ENCODE results near the gene ATP9B. TPM values are rescaled to one million over a fixed set of nuclear protein-coding genes. Genes with fewer than 3 reads are reported as not detected.

Gene ATP9B
- total and polyA plus RNA-seq, 9 donors: 19.9 to 72.1 (median 43.2) TPM

DNA sequence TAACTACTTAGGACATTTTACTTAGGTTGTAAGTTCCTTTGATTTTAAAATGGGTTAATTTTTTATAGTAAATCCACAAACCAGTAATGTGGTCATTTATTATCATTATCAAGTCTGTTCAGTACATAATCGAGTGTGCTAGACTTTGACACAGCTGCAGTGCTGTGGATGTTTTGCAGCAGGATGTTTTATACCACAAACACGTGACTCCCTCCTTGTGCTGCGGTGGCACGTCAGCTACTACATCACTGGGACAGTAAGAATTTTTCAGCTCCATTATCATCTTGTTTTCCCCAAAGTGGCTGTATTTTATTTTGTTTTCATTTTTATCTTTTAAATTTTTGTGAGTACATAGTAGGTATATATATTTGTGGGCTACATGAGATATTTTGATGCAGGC, 70.0 kb downstream of the ATP9B start:
- Histone ChIP-seq H3K27ac (no peak overlapping the region), H3K4me1 (ENCODE audit: insufficient read depth) (no peaks in the 10 kb centered on the region), H3K27me3 (no peaks in the 10 kb centered on the region), H3K4me3 (no peak overlapping the region), H3K9me3 (no peaks in the 10 kb centered on the region), H3K36me3 (no peaks in the 10 kb centered on the region)
- intact Hi-C loops (cut with DNase I): no loop called here
- DNase-seq: no peak
- TF ChIP-seq, protein P1, sequence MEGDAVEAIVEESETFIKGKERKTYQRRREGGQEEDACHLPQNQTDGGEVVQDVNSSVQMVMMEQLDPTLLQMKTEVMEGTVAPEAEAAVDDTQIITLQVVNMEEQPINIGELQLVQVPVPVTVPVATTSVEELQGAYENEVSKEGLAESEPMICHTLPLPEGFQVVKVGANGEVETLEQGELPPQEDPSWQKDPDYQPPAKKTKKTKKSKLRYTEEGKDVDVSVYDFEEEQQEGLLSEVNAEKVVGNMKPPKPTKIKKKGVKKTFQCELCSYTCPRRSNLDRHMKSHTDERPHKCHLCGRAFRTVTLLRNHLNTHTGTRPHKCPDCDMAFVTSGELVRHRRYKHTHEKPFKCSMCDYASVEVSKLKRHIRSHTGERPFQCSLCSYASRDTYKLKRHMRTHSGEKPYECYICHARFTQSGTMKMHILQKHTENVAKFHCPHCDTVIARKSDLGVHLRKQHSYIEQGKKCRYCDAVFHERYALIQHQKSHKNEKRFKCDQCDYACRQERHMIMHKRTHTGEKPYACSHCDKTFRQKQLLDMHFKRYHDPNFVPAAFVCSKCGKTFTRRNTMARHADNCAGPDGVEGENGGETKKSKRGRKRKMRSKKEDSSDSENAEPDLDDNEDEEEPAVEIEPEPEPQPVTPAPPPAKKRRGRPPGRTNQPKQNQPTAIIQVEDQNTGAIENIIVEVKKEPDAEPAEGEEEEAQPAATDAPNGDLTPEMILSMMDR (IDR thresholded peaks at IDR 0.05): no peak
- TF ChIP-seq EP300 (IDR thresholded peaks at IDR 0.05) (no peak), POLR2A (IDR thresholded peaks at IDR 0.05) (no peak)
- WGBS, 3 donors: 40 to 62% (median 42%) methylated on average over 4 of the region's 4 CpGs

DNA sequence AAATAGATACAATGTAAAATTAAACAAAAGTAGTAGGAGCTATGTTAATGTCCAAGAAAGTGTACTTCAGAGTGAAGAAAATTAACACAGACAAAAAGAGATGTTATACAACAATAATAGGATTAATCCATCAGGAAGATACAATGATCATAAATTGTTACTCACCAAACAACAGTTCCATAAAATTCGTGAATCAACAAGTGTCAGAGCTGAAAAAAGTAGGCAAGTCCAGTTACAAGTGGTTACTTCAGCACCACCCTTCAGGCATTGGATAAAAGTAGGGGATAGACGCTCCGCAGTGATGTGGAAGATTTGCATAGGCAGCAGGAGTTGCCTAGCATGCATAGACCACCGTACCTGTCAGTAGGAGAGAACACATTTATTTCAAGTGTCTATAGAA, 77.8 kb downstream of the ATP9B start:
- H3K4me1 ChIP-seq (ENCODE audit: insufficient read depth): no peaks in the 10 kb centered on the region
- no peak overlapping the region for H3K27ac ChIP-seq
- intact Hi-C loops (cut with DNase I): no loop called here
- H3K27me3 ChIP-seq: no peaks in the 10 kb centered on the region
- DNase-seq: no peak
- 95 to 98% (median 96%) methylated on average over 4 of the region's 4 CpGs for WGBS, 3 donors
- no peaks in the 10 kb centered on the region for H3K36me3 ChIP-seq
- no peaks in the 10 kb centered on the region for H3K9me3 ChIP-seq
- TF ChIP-seq POLR2A (IDR thresholded peaks at IDR 0.05): no peak
- TF ChIP-seq, protein P1 (IDR thresholded peaks at IDR 0.05): no peak
- TF ChIP-seq EP300 (IDR thresholded peaks at IDR 0.05): no peak
- no peak overlapping the region for H3K4me3 ChIP-seq

DNA sequence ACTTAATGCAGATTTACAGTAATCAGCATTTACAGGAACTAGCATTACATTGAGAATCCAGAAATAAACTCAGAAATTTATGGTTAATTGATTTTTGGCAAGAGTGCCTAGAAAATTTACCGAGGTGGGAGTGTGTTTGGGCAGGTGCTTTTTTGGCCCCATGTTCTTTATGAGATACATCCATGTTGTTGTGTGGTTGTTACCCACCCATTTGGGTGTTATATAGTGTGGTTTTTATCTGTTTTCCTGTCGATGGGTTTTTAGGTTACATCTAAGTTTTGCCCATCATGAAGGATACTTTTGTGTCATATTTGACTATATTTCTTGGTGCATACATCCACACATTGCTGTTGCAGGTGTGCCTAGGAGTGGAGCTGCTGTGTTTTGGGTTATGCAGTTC, 82.0 kb downstream of the ATP9B start:
- TF ChIP-seq EP300 (IDR thresholded peaks at IDR 0.05) (no peak), POLR2A (IDR thresholded peaks at IDR 0.05) (no peak)
- TF ChIP-seq, protein P1 (IDR thresholded peaks at IDR 0.05): no peak
- no peaks in the 10 kb centered on the region for H3K36me3 ChIP-seq

DNA sequence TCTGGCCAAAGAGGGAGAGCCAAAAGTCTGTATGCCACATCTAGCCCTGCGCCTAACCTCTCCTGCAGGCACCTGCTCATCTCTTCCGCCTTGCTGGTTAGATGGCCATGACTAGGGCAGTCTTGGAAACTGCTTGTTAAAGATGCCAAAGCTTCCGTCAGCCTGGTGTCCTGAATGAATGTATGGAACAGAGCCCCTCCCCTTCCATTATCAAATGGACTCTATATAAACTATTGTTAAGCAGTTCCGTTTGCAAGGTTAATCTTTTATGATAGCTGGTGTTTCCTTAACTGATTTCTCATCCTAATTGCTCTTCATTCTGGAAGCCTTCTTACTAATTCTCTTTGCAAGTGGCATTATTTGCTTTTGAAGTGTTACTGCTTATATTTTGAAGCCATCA, 87.1 kb downstream of the ATP9B start:
- intact Hi-C loops (cut with DNase I): no loop called here
- H3K27me3 ChIP-seq: no peaks in the 10 kb centered on the region
- WGBS, 3 donors: 90 to 96% (median 95%) methylated on average over 4 of the region's 4 CpGs
- no peak for TF ChIP-seq EP300 (IDR thresholded peaks at IDR 0.05)
- TF ChIP-seq, protein P1 (IDR thresholded peaks at IDR 0.05): no peak
- no peak for TF ChIP-seq POLR2A (IDR thresholded peaks at IDR 0.05)
- no peak overlapping the region for H3K4me3 ChIP-seq
- no peaks in the 10 kb centered on the region for H3K36me3 ChIP-seq
- no peaks in the 10 kb centered on the region for H3K4me1 ChIP-seq (ENCODE audit: insufficient read depth)
- H3K27ac ChIP-seq: no peak overlapping the region
- no peak for DNase-seq
- no peaks in the 10 kb centered on the region for H3K9me3 ChIP-seq

More for the DNA sequence above, 82.0 kb downstream of the ATP9B start:
- 87 to 89% (median 88%) methylated on average over 2 of the region's 2 CpGs for WGBS, 3 donors
- no peaks in the 10 kb centered on the region for H3K4me1 ChIP-seq (ENCODE audit: insufficient read depth)
- intact Hi-C loops (cut with DNase I): no loop called here
- H3K9me3 ChIP-seq: no peaks in the 10 kb centered on the region
- H3K27me3 ChIP-seq: no peaks in the 10 kb centered on the region
- H3K4me3 ChIP-seq: no peak overlapping the region
- DNase-seq: no peak
- H3K27ac ChIP-seq: no peak overlapping the region

Data from ovary (tissue), 9 donors.